ENCODE results near the gene CPEB1. TPM values are rescaled to one million over a fixed set of nuclear protein-coding genes. Genes with fewer than 3 reads are reported as not detected.
"Not testable (repeated sequence)": the region's sequence is repeated elsewhere in the genome, so short reads cannot be mapped to it uniquely, and the experiment has no call there.

CPEB1 gene
- total RNA-seq, 1 donor from 2014 or later = 2.4 TPM

DNA sequence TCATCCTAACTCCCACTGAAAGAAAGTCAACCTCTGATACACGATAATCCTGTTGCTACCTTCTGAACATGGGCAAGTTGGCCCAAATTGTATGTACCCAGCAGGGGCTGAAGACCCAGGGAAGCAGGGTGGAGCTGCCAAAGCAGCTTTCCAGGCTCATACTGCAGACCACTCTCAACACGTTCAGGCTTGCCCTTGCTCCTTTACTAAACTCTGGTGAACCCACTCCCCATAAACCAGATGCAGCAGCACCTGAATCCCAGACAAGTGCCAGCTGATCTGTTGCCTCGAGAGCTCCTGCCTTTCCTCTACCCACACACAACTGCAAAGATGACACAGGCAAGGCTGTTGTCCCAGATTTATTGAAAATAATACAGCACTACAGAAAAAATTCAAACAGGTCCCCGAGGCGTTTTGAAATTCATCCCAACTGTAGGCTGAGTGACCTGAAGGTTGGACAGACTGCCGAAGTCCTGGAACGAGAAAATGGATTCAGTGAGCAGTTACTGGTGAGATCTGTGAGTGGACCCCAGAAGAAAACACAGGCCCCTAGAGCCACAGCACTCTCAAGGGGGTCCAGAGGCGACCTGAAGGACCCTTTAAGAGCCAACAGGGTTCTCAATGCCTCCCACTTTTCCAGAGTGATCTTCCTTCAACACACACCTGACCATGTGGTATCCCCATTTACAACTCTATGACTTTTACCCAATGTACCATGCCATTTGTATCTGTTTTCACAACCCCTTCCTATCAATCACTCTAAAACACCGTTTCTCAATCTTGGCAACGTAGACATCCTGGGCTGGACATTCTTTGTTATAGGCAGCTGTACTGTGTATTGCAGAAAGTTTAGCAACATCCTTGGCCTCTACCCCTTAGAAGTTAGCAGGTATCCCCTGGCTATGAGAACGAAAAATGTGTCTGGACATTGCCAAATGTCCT lies 110.5 kb downstream of the CPEB1 start:
- no peak for TF ChIP-seq CTCF (IDR thresholded peaks at IDR 0.05)
- no peak overlapping the region for H3K27ac ChIP-seq
- no peaks in the 10 kb centered on the region for H3K9me3 ChIP-seq
- H3K4me1 ChIP-seq = peaks cover 0 to 16% of the 10 kb centered on the region in 2 donors
- peak in 1 of 2 donors; percentile 54 for DNase-seq (ENCODE audit: low spot score in 2 of 2)
- peaks cover 27 to 56% of the 10 kb centered on the region in 2 donors for H3K36me3 ChIP-seq
- intact Hi-C loops (cut with DNase I) = no loop called here
- no peaks in the 10 kb centered on the region for H3K27me3 ChIP-seq
- H3K4me3 ChIP-seq = no peak overlapping the region

DNA sequence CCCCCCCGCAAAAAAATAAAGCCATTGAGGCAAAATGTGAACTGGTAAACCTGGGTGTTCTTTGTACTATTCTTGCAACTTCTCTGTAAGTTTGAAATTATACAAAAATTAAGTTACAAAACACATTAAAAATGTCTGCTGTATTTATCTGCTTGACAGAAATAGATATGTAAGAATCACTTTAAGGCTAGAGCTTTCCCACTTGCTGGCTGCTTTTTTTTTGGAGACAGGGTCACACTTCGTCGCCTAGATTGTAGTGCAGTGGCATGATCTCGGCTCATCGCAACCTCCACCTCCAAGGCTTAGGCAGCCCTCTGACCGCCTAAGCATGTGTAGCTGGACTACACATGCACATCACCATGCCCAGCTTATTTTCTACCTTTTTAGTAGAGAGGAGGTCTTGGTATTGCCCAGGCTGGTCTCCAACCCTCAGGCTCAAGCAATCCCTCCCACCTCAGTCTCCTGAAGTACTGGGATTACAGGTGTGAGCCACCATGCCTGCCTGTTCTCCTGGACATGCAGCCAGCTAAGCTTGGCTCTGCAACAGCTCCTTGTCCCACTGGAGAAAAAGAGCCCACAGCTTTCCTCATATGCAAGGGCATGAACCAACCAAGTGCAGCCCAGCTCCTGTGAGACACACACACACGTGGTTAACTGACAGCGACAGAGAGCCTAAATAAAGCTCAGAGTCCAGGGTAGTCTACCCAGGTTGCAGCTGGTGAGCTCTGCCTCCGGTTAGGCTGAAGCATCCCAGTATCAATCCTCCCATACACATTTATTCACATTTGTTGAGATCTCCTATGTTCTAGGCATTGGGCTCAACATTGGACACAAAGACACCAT lies 111.4 kb downstream of the CPEB1 start:
- intact Hi-C loops (cut with DNase I) = no loop called here
- no peak for TF ChIP-seq CTCF (IDR thresholded peaks at IDR 0.05)
- Histone ChIP-seq H3K36me3 (peaks cover 27 to 56% of the 10 kb centered on the region in 2 donors), H3K27ac (no peak overlapping the region), H3K4me3 (no peak overlapping the region), H3K9me3 (no peaks in the 10 kb centered on the region), H3K27me3 (no peaks in the 10 kb centered on the region), H3K4me1 (peaks cover 0 to 12% of the 10 kb centered on the region in 2 donors)
- peak in 1 of 2 donors; percentile 31 for DNase-seq (ENCODE audit: low spot score in 2 of 2)

DNA sequence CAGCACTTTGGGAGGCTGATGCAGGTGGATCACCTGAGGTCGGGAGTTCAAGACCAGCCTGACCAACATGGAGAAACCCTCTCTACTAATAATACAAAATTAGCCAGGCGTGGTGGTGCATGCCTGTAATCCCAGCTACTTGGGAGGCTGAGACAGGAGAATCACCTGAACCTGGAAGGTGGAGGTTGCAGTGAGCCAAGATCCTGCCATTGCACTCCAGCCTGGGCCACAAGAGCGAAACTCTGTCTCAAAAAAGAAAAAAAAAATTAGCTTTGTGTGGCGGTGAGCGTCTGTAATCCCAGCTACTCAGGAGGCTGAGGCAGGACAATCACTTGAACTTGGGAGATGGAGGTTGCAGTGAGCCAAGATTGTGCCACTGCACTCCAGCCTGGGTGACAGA lies 112.0 kb downstream of the CPEB1 start:
- peak in 1 of 2 donors; percentile 7 for DNase-seq (ENCODE audit: low spot score in 2 of 2)
- H3K27ac ChIP-seq; intact Hi-C loops (cut with DNase I); H3K9me3 ChIP-seq; H3K27me3 ChIP-seq; H3K4me3 ChIP-seq: not testable (repeated sequence)
- peaks cover 0 to 12% of the 10 kb centered on the region in 2 donors for H3K4me1 ChIP-seq
- peaks cover 27 to 56% of the 10 kb centered on the region in 2 donors for H3K36me3 ChIP-seq

GRCh38 chr15:82534457-82534861 lies 112.7 kb downstream of the CPEB1 start:
- intact Hi-C loops (cut with DNase I) = not testable (repeated sequence)
- peaks cover 0 to 11% of the 10 kb centered on the region in 2 donors for H3K4me1 ChIP-seq
- peaks cover 27 to 56% of the 10 kb centered on the region in 2 donors for H3K36me3 ChIP-seq

GRCh38 chr15:82533801-82534200 lies 113.4 kb downstream of the CPEB1 start:
- no peaks in the 10 kb centered on the region for H3K27me3 ChIP-seq
- no peak for TF ChIP-seq CTCF (IDR thresholded peaks at IDR 0.05)
- peaks cover 0 to 4% of the 10 kb centered on the region in 2 donors for H3K4me1 ChIP-seq
- no peak overlapping the region for H3K4me3 ChIP-seq
- intact Hi-C loops (cut with DNase I) = no loop called here
- peaks cover 27 to 54% of the 10 kb centered on the region in 2 donors for H3K36me3 ChIP-seq
- no peak overlapping the region for H3K27ac ChIP-seq
- DNase-seq (ENCODE audit: low spot score in 2 of 2) = peak in 1 of 2 donors; percentile 50
- no peaks in the 10 kb centered on the region for H3K9me3 ChIP-seq

More at GRCh38 chr15:82534457-82534861, 112.7 kb downstream of the CPEB1 start:
- H3K27me3 ChIP-seq, H3K4me3 ChIP-seq, H3K27ac ChIP-seq, H3K9me3 ChIP-seq: not testable (repeated sequence)
- peak in 1 of 2 donors; percentile 5 for DNase-seq (ENCODE audit: low spot score in 2 of 2)

DNA sequence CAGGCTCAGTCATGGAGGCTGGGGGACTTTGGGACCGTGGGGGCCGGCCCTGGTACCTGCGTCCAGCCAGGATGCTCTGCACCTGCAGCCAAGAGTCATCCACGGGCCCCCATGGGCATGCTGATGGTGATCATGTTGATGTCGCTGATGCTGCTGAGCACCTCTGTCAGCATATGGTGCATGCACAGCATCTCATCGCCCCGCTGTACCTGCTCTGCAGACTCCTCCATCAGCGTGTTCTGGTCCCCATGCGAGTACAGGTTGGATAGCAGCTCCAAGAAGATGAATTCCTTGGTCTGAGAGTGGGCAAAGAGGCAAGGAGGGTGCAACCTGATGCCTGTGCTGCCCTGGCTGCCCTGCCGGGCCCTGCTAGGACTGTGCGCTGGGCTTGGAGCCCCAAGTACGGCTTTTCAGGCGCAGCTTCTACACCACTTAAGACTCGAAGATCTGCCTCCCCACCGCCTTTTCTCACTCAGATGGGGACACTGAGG lies 114.1 kb downstream of the CPEB1 start:
- Histone ChIP-seq H3K4me1 (no peaks in the 10 kb centered on the region), H3K27ac (no peak overlapping the region), H3K36me3 (peaks cover 23 to 47% of the 10 kb centered on the region in 2 donors), H3K4me3 (no peak overlapping the region), H3K9me3 (no peaks in the 10 kb centered on the region), H3K27me3 (no peaks in the 10 kb centered on the region)
- DNase-seq (ENCODE audit: low spot score in 2 of 2) = peak in 1 of 2 donors; percentile 61
- TF ChIP-seq CTCF (IDR thresholded peaks at IDR 0.05) = no peak
- intact Hi-C loops (cut with DNase I) = no loop called here

Data from ascending aorta (tissue), 2 donors.